Measurements from ENCODE around the gene ARTN. TPM values are rescaled to one million over a fixed set of nuclear protein-coding genes. Genes with fewer than 3 reads are reported as not detected.

ARTN gene
- total RNA-seq, 1 experiment from 2014 or later, result 10.6 TPM

GRCh38 chr1:43893006-43893405, 40.6 kb upstream of the ARTN start:
- WGBS (ENCODE audit: extremely low coverage, insufficient read length, low lambda C conversion rate), result no CpG with 5 or more reads among the region's 1 CpG

More at GRCh38 chr1:43893006-43893405, 40.6 kb upstream of the ARTN start:
- H3K4me2 ChIP-seq (ENCODE audit: insufficient read depth, insufficient read length, low read length), result no peak overlapping the region
- no peak overlapping the region for H4K5ac ChIP-seq (ENCODE audit: insufficient read length, low read depth, low read length)
- DNase-seq, result no peak
- no peak overlapping the region for H2BK15ac ChIP-seq (ENCODE audit: low read depth, low read length)
- no peak overlapping the region for H2BK12ac ChIP-seq (ENCODE audit: insufficient read length, low read depth, low read length)
- H3K9me3 ChIP-seq (ENCODE audit: control insufficient read depth, low read depth, low read length), result no peaks in the 10 kb centered on the region
- 0 out of 2 replicates have a peak, but pooled peaks cover 2% of the 10 kb centered on the region for H3K4me1 ChIP-seq (ENCODE audit: insufficient read depth, low read length)
- Mint-ChIP-seq H3K4me1 (peaks cover 6 to 11% of the 10 kb centered on the region in 2 experiments), H3K27ac (no peak overlapping the region), H3K9me3 (no peaks in the 10 kb centered on the region), H3K4me3 (no peak overlapping the region), H3K27me3 (ENCODE audit: low read depth) (no peaks in the 10 kb centered on the region), H3K36me3 (ENCODE audit: insufficient read depth in 1 of 3, low read depth in 3 of 3) (peaks cover 0 to 2% (median 0%) of the 10 kb centered on the region in 3 experiments; a peak in 2 of 7 replicates)
- H2BK120ac ChIP-seq (ENCODE audit: low read depth, low read length, poor library complexity, severe bottlenecking), result no peak overlapping the region
- H3K23me2 ChIP-seq (ENCODE audit: insufficient read length, low read depth, low read length, poor library complexity, severe bottlenecking), result no peaks in the 10 kb centered on the region
- H3T11ph ChIP-seq (ENCODE audit: low read length), result no peak overlapping the region
- H2AFZ ChIP-seq (ENCODE audit: low read length), result no peak overlapping the region
- no peaks in the 10 kb centered on the region for H3K27me3 ChIP-seq (ENCODE audit: insufficient read depth, low read length)
- no peak overlapping the region for H3K14ac ChIP-seq (ENCODE audit: insufficient read depth, low read length)
- no peak overlapping the region for H2BK20ac ChIP-seq (ENCODE audit: low read depth, low read length, poor library complexity, severe bottlenecking)
- H3K79me1 ChIP-seq (ENCODE audit: insufficient read depth, low read depth, low read length, poor library complexity, severe bottlenecking), result no peaks in the 10 kb centered on the region
- no peak overlapping the region for H2BK5ac ChIP-seq (ENCODE audit: insufficient read length, low read length)
- H3K23ac ChIP-seq (ENCODE audit: insufficient read length, low read depth, low read length), result no peak overlapping the region
- H3K27ac ChIP-seq (ENCODE audit: insufficient read length, low read depth, low read length), result no peak overlapping the region
- no peak overlapping the region for H4K8ac ChIP-seq (replicated peaks; ENCODE audit: insufficient read length, low read depth, low read length)
- H4K91ac ChIP-seq (ENCODE audit: insufficient read length, low read depth, low read length), result no peak overlapping the region
- no peak overlapping the region for H3K18ac ChIP-seq (ENCODE audit: insufficient read length, low read depth, low read length)
- no peaks in the 10 kb centered on the region for H4K20me1 ChIP-seq (ENCODE audit: control insufficient read depth, insufficient read depth, insufficient read length)
- H3K79me2 ChIP-seq (ENCODE audit: insufficient read depth, low read length), result no peaks in the 10 kb centered on the region
- H2AK5ac ChIP-seq (ENCODE audit: insufficient read length, low read length), result no peak overlapping the region
- TF ChIP-seq, protein P1, sequence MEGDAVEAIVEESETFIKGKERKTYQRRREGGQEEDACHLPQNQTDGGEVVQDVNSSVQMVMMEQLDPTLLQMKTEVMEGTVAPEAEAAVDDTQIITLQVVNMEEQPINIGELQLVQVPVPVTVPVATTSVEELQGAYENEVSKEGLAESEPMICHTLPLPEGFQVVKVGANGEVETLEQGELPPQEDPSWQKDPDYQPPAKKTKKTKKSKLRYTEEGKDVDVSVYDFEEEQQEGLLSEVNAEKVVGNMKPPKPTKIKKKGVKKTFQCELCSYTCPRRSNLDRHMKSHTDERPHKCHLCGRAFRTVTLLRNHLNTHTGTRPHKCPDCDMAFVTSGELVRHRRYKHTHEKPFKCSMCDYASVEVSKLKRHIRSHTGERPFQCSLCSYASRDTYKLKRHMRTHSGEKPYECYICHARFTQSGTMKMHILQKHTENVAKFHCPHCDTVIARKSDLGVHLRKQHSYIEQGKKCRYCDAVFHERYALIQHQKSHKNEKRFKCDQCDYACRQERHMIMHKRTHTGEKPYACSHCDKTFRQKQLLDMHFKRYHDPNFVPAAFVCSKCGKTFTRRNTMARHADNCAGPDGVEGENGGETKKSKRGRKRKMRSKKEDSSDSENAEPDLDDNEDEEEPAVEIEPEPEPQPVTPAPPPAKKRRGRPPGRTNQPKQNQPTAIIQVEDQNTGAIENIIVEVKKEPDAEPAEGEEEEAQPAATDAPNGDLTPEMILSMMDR (conservative IDR thresholded peaks at IDR 0.05), result no peak
- no peak overlapping the region for H3K9ac ChIP-seq (ENCODE audit: extremely low read depth, insufficient read length, low read length)
- no peak overlapping the region for H3K56ac ChIP-seq (ENCODE audit: insufficient read length, low read depth, low read length)
- H3K4ac ChIP-seq (ENCODE audit: low read depth, low read length), result no peak overlapping the region
